GM06990 (cell line): ENCODE measurements around the gene HSD3B1.
"Not testable (repeated sequence)": the region's sequence is repeated elsewhere in the genome, so short reads cannot be mapped to it uniquely, and the experiment has no call there.

Source experiments
- DNase-seq: peaks from one replicate; pipeline ENCODE4 v3.0.0-alpha.2; 2011; ENCODE audit not compliant: insufficient read length; ENCODE audit errors: extremely low read depth
- H3K27me3 ChIP-seq: replicated peaks from 2 replicates; pipeline ENCODE4 v1.6.0; 2011; ENCODE audit warnings: low read length; ENCODE audit not compliant: control insufficient read depth, insufficient read depth
- H3K36me3 ChIP-seq: 2 replicates; pipeline ENCODE4 v1.5.1; 2011; ENCODE audit warnings: low read length; ENCODE audit not compliant: control insufficient read depth, insufficient read depth
- H3K4me3 ChIP-seq: replicated peaks from 2 replicates; pipeline ENCODE4 v1.5.1; 2011; ENCODE audit warnings: low read depth, mild to moderate bottlenecking, control low read depth, low read length
- CTCF ChIP-seq: IDR thresholded peaks from 2 replicates; pipeline ENCODE4 v1.5.1; 2011; ENCODE audit warnings: low read length, control low read depth, mild to moderate bottlenecking, inconsistent platforms; ENCODE audit not compliant: insufficient read depth, poor library complexity, severe bottlenecking

HSD3B1 gene

GRCh38 chr1:119516680-119517079 is 9.7 kb downstream of the HSD3B1 start:
- TF ChIP-seq CTCF, result no peak
- Histone ChIP-seq H3K36me3 (no peaks in the 10 kb centered on the region), H3K27me3 (no peaks in the 10 kb centered on the region; the same call in 1 of the 2 replicates), H3K4me3 (no peak overlapping the region)
- DNase-seq, result no peak

GRCh38 chr1:119517667-119518066 is 10.7 kb downstream of the HSD3B1 start:
- not testable (repeated sequence) for H3K36me3 ChIP-seq, H3K4me3 ChIP-seq, H3K27me3 ChIP-seq, DNase-seq

GRCh38 chr1:119531606-119532323 is 24.8 kb downstream of the HSD3B1 start:
- TF ChIP-seq CTCF, result no peak
- H3K4me3 ChIP-seq, result no peak overlapping the region
- DNase-seq, result no peak
- no peaks in the 10 kb centered on the region for H3K36me3 ChIP-seq
- H3K27me3 ChIP-seq, result no peaks in the 10 kb centered on the region

- DNase-seq, result no peak
- no peaks in the 10 kb centered on the region for H3K27me3 ChIP-seq
- H3K4me3 ChIP-seq, result no peak overlapping the region
- TF ChIP-seq CTCF, result no peak
- H3K36me3 ChIP-seq, result no peaks in the 10 kb centered on the region
These were observed 25.4 kb downstream of the HSD3B1 start for GRCh38 chr1:119532324-119532910.

GRCh38 chr1:119535381-119535780 is 28.4 kb downstream of the HSD3B1 start:
- H3K36me3 ChIP-seq, result no peaks in the 10 kb centered on the region
- peaks cover 2% of the 10 kb centered on the region for H3K27me3 ChIP-seq
- DNase-seq, result no peak
- no peak overlapping the region for H3K4me3 ChIP-seq
- TF ChIP-seq CTCF, result no peak

GRCh38 chr1:119537966-119538365 is 31.0 kb downstream of the HSD3B1 start:
- H3K36me3 ChIP-seq, result no peaks in the 10 kb centered on the region
- peaks cover 2% of the 10 kb centered on the region for H3K27me3 ChIP-seq
- no peak for TF ChIP-seq CTCF
- DNase-seq, result no peak
- H3K4me3 ChIP-seq, result no peak overlapping the region
